Left lobe of liver (tissue), 2 donors: ENCODE results near the gene ANLN. TPM values are rescaled to one million over a fixed set of nuclear protein-coding genes. Genes with fewer than 3 reads are reported as not detected.

Experiments
- ATAC-seq: fragments of 200-7000 bp; cut with Tn5 transposase; one replicate; pipeline ENCODE4 v1.9.1; 2020; ENCODE audit warnings: mild to moderate bottlenecking, moderate library complexity
- DNase-seq: peaks from one replicate; pipeline ENCODE4 v3.0.0-alpha.2; 2020; ENCODE audit warnings: low spot score
- total RNA-seq: library from RNA; stranded (reverse); gene quantifications from one replicate; pipeline ENCODE4 v1.2.1, GENCODE V29; 2021
- donor health status: DM: no; HTN: no; CAD: no; lungs with moderate emphysema.
- donor health status: DM: no; HTN: yes; CAD: no.

Gene ANLN, protein sequence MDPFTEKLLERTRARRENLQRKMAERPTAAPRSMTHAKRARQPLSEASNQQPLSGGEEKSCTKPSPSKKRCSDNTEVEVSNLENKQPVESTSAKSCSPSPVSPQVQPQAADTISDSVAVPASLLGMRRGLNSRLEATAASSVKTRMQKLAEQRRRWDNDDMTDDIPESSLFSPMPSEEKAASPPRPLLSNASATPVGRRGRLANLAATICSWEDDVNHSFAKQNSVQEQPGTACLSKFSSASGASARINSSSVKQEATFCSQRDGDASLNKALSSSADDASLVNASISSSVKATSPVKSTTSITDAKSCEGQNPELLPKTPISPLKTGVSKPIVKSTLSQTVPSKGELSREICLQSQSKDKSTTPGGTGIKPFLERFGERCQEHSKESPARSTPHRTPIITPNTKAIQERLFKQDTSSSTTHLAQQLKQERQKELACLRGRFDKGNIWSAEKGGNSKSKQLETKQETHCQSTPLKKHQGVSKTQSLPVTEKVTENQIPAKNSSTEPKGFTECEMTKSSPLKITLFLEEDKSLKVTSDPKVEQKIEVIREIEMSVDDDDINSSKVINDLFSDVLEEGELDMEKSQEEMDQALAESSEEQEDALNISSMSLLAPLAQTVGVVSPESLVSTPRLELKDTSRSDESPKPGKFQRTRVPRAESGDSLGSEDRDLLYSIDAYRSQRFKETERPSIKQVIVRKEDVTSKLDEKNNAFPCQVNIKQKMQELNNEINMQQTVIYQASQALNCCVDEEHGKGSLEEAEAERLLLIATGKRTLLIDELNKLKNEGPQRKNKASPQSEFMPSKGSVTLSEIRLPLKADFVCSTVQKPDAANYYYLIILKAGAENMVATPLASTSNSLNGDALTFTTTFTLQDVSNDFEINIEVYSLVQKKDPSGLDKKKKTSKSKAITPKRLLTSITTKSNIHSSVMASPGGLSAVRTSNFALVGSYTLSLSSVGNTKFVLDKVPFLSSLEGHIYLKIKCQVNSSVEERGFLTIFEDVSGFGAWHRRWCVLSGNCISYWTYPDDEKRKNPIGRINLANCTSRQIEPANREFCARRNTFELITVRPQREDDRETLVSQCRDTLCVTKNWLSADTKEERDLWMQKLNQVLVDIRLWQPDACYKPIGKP
- 0.55 TPM for total RNA-seq

DNA sequence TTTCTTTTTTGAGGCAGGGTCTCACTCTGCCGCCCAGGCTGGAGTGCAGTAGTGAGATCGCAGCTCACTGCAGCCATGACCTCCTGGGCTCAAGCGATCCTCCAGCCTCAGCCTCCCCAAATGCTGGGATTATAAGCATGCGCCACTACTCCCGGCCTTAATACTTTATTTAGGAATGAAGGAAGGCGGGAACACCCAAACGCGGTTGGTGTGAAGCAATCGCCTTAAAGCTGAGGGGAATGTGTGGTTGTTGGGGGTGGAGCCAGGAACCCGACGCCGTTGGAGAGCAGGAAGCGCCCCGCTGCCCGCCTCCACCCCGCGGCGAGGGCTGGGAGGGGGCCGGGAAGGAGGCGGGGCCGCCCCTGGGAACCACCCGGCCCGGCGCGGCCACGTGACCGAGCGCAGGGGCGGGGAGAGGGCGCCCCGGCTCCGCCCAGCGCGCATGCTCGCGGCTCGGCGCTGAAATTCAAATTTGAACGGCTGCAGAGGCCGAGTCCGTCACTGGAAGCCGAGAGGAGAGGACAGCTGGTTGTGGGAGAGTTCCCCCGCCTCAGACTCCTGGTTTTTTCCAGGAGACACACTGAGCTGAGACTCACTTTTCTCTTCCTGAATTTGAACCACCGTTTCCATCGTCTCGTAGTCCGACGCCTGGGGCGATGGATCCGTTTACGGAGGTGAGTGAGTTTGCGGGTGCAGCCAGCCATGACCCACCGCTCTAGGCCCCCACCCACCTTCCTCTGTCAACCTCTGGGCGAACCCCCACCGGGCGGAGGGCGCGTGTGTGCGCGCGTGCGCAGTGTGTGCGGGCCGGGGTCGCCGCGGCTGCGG is at the start of gene ANLN:
Gene ANLN (plus strand): TSS at position 492 of the 828 bp plus-strand sequence. CDS start 165 bp downstream, at position 657.
- DNase-seq (peak; percentile 92), ATAC-seq (peak; percentile 99)

DNA sequence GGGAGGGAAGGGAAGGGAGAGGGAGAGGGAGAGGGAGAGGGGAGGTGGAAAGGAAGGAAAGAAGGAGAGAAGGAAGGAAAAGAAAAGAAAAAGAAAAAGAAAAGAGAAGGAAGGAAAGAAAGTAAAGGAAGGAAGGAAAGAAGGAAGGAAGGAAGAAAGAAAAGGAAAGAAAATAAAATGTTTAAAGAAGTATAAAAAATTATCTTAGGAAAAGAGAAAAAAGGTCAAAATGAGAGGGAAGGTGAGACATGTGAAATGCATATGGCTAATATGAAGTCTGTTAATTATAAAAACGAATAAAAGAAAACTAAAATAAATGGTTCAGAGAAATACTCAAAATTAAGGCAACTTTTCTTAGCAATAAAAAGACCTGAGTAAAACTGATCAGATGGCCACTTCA is 46.1 kb upstream of the ANLN start:
- DNase-seq (no peak), ATAC-seq (no peak)

DNA sequence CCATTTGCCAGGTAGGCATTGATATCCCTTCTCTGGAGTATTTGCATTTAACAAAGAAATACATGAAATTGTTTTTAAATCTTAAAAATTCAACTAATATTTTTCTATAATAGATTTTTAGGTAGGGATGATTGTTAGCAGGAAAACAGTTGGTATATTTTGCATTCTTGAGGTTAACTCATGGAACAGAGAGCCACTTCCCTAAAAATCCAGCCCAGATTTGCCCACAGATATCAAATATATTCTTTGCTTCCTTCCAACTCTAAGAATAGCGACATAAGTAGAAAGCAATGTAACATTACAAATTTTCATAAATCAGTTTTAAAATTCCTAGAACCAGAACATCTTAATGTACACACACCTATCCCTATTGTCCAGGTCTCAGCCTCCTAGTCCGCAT is 45.0 kb upstream of the ANLN start:
- no peak for ATAC-seq

DNA sequence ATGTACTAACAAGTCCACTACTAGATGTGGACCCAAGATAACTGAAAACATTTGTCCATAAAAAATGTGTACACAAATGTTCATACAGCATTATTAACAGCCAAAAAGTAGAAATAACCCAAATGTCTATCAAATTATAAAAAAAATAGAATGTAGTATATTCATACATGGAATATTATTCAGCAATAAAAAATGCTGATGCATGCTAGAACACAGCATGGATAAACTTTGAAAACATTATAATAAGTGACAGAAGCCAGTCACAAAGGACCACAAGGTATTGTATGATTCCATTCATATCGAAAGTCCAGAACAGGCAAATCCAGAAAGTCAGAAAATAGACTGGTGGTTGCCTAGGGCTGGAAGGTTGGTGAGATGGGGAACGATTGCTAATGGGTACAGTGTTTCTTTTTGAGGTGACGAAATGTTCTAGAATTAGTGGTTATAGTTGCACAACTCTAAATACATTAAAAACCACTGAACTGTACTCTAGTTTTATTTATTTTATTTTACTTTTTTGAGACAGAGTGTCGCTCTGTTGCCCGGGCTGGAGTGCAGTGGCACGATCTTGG is 43.3 kb upstream of the ANLN start:
- DNase-seq (no peak), ATAC-seq (no peak)

More for the DNA sequence above, 45.0 kb upstream of the ANLN start:
- DNase-seq = no peak

DNA sequence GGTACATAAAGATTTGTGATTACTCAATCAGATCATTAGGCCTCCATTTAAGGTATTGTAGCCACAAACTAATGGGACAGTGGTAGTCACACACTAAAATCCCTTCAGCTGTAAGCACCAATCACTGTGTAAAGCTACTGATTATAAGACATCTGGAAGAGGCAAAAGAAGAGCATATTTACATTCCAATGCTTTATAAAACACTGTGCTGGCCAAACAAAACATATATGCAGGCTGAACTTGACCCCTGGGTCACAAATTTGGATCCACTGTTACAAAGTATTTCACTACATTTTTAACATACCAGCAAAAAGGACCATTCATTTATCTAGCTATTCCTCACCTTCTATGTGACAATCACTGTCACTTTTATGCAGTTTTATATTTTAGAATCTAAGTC is 41.4 kb upstream of the ANLN start:
- no peak for ATAC-seq
- no peak for DNase-seq

DNA sequence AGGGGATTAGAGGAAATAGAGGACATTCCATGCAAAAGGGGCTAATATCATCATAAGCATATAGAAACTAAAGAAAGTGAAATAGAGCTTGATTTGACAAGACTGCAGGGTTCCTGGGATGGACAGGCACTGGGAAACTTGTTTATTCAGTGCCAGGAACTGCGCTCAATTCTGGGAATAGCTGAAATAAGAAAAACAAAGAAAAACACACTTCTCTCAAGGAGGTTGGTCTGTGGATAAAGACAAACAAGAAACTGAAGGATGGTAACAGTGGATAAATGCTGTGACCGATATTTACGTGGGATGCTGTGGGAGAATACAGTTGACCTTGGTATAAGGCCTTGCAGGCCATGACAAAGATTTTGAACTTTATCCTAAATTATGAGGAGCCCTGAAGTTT is 40.9 kb upstream of the ANLN start:
- ATAC-seq (no peak), DNase-seq (no peak)

DNA sequence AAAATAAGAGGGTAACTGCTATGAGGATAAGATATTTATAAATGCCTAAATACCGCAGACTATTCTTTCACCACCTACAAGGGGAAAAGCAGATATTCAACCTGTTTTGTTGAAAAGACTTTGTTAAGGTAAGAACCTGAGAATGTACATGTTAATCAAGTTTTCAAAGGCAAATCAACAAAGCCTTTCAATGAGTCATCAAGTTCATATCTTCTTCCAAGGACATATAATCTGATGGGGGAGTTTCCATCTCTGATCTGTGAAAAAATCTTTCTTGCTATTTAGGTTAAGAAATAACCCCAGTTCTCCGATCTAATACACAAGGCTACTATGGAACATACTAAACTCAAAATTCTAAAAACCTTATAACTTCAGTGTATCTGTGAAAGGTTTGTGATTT is 40.0 kb upstream of the ANLN start:
- no peak for ATAC-seq

DNA sequence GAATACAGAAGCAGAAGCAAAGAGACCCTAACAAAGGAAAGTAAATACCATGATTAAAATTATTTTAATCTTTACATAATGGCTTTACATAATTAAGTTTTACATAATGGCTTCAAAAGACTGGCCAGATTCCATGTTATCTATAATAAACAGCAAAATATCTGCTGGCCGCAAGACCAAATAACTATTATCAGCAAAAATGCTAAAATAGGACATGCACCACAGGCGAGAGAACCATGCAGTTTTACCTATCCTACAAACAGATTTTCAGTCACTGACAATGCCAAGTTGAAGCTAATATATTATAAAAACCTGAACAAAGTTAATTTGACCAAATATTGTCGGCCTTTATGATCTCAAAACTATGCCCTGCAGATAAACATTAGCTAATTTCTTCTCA is 34.2 kb upstream of the ANLN start:
- no peak for DNase-seq
- ATAC-seq = no peak

More for the DNA sequence above, 40.0 kb upstream of the ANLN start:
- DNase-seq = no peak

DNA sequence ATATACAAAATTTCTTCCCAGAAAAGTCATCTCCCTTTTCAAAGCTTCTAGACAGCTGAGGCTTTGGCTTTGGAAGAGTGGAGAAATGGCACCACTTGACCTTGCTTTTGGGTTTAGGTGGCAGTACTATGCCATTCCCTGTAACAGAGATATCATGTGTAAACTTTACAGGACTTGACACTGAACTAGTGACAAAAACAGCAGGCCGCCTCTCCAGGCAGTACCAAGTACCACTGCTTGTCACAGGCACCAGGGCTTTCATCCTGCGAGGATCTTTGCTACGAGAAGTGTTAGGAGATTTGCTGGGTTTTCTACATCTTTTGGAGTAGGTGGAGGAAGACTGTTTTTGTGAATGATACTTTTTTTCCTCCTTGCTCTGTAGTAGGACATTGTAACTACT is 32.6 kb upstream of the ANLN start:
- DNase-seq = no peak
- no peak for ATAC-seq

DNA sequence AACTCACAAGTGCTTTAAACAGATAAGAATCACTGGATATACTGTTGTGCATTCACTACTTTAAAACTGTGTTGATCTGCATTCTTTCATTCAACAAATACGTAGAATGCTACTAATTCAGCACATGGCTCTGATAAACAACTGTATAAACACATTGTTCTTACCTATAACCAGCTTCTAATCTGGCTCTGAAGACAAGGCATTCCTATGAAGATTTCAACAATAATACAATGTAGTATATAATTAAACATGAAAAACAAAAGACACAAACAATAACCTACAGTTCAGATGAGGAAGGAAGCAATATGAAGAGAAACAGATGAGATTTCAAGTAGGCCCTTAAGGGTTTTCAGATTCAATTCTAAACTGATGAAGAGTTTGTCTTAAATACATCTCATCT is 31.1 kb upstream of the ANLN start:
- ATAC-seq (no peak), DNase-seq (no peak)

DNA sequence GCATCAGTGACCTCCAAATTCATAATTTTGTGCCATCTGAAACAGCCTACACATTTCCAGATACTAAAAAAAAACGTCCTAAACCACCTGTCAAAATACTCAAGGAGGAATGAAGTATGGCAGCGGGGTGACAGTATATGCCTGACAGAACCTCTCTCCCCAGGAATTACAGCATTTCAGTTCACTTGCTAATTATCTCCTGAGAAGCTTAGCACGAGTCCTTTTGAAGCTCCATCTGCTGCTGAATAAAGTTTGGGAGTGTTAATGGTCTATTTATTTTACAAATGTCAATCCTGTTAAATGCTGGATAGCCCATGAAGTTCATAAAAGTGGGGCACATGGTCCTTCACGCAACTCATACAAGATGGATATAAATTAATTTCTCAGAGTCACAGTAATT is 29.4 kb upstream of the ANLN start:
- DNase-seq = no peak
- ATAC-seq = no peak

DNA sequence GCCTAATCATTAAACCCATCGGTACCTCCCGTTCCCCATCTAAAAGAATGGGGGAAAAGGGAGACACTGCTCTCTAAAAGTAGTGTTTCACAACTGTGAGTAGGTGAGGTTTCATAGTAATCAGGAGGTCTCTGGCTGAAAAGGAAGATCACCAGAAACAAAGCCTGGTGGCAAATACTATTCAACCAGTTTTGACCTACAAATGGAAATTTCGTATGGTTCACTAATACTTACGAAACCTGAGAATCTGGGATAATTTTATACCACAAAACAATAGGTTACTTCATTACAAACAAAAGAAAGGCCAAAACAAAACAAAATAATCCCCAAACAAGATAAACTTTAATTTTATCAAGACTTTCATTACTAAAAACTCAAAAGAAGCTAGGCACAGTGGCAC is 28.4 kb upstream of the ANLN start:
- ATAC-seq = no peak

DNA sequence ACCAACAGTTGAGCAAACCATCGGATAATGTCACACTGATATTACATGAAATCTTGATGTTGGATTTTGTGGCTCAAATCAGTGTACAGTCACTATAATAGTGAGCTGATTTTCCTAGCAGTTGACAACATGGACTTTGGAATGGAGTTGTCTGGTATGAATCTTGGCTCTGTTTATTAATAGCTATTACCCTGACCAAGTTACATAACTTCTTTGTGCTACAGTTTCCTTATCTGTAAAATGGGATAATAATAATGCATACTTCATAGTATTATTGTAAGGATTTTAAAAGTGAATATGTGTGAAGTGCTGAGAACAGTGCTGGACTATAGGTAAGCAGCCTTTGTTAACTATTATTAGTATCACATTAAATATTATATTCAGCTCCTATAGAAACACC is 26.1 kb upstream of the ANLN start:
- DNase-seq = no peak
- no peak for ATAC-seq

More for the DNA sequence above, 28.4 kb upstream of the ANLN start:
- DNase-seq = no peak

DNA sequence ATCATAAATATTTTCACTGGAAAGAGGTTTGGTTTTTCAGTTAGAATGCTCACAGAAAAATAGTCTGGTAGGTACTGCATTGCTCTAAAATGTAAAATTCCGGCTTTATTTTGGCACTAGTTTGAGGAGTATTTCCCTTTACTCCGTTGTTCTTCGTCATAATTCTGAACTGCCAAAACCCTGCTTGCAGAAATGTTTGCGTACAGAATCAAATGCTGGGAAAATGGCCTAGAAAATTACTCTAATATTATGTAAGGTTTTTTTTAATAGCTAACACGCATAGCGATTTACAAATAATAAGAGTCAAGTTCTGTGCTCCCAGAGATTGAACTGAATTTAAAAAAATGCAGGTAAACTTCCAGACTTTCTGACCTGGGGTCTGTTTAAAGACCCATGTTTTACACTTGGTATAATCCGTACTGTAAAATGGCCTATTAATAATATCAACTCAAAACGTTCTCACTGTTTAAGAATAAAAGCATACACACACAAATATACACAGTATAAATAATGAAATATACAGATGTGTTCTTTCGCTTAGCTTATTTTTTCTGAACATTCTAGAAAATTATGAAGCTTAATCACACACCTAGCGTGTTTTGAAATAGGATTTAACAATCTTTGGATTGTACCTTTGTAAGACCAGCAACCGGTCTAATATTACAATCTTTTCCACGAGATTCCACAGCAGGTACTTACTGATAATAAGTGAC is 23.5 kb upstream of the ANLN start:
- ATAC-seq (no peak), DNase-seq (no peak)

DNA sequence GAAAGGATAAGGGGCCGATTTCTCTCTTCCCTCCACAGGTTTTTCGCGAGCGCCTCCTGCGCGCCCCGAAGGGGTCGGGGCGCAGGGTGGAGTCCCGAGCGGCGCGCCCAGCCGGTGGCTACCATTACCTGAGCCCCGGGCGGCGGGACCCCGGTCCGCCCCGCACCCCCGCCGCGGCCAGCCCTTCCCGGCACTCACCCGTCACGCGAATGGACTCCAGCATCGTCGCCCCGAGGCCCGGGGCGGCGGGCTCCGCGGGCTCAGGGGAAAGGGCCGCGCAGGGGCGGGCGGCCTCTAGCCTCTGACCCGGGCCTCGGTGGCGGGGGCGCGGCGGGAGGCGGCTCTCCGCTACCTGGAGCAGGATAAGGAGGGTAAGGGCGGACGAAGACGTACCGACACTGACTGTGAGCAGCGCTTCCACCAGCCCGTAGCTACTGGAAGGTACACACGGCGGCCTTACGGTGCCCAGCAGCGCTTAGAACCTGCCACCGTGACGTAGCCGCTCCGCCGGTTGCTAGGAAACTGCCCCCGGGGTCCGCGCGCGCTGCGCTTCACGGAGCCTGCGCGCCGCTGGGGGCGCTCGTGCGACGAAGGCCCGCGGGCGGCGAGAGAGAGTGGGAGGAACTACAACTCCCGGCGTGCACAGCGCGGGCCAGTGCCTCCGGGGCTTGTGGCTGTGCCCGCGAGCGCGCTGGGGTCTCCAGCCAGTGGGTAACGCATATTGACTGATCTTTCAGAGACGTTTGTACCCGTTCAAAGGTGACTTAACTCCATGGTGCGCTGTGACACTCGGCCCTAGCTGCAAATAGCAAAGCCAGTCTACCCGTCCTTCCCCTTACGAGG is 22.7 kb upstream of the ANLN start:
- peak; percentile 98 for ATAC-seq
- peak; percentile 95 for DNase-seq

DNA sequence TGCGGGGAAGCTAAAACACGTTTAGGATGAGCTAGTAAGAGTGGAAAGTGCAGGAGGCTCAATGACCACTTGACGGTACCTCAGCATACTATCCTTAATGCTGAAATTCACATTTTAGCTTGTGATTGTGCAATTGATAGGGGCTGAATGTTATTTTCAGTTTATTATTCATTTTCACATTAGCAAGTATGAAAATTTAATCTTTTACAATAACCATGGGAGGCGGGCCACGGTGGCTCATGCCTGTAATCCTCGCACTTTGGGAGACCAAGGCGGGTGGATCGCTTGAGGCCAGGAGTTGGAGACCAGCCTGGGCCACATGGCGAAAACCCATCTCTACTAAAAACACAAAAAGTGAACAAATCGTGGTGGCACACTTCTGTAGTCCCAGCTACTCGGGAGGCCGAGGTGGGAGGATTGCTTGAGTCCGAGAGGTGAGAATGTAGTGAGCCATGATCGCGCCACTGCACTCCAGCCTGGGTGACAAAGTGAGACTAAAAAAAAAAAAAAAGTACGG is 22.0 kb upstream of the ANLN start:
- ATAC-seq = peak; percentile 53
- DNase-seq = no peak

DNA sequence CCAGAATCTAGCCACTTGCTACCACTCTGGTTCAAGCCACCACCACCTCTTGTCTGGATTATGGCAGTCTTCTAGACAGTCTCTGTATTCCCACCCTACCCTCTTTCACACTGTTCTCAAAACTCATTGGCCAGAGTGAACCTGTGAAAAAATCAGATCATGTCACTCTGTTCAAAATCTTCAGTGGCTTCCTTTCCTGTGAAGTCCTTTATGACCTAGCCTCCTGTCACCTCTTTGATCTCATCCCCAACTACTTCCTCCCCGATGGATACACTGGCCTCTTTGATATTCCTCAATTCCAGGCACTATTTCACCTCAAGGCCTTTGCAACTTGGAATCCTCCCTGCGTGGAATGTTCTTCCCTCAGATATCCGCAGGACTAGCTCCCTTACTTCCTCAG is 21.2 kb upstream of the ANLN start:
- no peak for ATAC-seq
- no peak for DNase-seq

DNA sequence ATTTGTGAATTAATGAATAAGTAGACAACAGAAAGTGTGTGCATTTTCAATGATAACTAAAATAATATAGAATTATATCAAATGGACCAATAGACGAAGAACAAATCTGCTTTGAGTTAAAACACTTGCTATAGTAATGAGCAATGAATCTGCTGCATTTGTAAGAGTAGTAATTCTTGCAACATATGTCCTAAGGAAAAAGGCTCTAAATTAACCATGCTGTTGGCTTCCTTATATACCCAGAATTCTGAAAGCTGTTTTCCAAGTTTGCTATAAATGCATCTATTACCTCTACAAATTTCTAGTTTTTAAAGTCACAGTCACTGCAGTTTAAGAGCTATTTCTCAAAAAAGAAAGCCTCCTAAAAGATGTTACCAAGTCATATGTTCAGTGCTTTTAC is 20.5 kb upstream of the ANLN start:
- ATAC-seq (no peak), DNase-seq (no peak)

DNA sequence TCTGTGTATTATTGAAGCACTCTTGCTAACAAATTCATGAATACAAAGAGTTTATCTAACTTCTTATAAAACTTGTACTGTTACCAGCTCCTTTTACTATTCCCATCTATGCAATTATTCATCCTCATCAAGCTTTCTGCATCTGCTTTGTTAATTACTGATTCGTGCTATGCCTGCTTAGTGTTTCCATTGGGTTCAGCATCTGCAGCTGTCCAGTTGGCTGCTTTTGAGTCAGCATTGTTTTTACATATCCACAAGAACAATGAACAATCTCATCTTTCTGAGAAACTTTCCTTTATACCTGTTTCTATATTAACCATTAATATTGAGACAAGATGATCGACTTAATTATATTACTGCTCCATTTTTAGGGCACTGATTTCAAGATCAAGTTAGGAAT is 19.6 kb upstream of the ANLN start:
- ATAC-seq = no peak
- no peak for DNase-seq
